Lower leg skin (tissue), 3 donors: ENCODE data around the gene ELAC2.

ENCODE experiments used
- CTCF ChIP-seq, 3 donors: fragments of 450-650 bp; IDR thresholded peaks; one replicate each; pipeline ENCODE4 v1.5.1; 2016; ENCODE audit warnings: antibody characterized with exemption in 3 of 3, mild to moderate bottlenecking in 3 of 3, moderate library complexity in 2 of 3
- POLR2A ChIP-seq, 2 donors: fragments of 450-650 bp; IDR thresholded peaks; one replicate each; pipeline ENCODE4 v1.6.1; 2016 to 2017; ENCODE audit warnings: antibody characterized with exemption in 2 of 2, mild to moderate bottlenecking in 1 of 2, moderate library complexity in 1 of 2

DNA sequence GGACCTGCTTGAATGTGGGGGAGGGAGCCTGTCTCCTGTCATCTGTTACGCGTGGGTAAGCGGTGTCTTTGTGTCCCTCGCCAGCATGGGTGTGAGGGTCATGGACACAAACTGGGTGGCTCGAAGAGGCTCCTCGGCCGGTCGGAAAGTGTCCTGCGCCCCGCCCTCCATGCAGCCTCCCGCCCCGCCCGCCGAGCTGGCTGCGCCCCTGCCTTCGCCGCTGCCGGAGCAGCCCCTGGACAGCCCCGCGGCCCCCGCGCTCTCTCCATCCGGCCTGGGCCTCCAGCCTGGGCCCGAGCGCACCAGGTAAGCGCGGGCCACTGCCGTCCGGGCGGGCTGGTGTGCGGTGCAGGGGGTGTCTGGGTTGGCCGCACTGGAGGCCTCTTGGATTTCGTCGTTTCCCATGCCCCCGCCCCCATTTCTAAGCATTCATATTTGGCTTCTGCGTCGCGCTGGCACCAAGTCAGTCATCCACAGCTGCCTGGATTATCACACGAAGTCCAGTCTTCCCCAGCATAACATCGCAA, 43.8 kb downstream of the ELAC2 start:
- TF ChIP-seq CTCF (IDR thresholded peaks at IDR 0.05) (no peak), POLR2A (IDR thresholded peaks at IDR 0.05) (no peak)
